Stimulated activated naive CD8-positive, alpha-beta T cell treated with anti-CD3 and anti-CD28 coated beads, Interleukin-15, amount 100 ng/mL, for 72 hours (primary cell): ENCODE measurements around the gene ABHD14A.

ENCODE experiments used
- ATAC-seq: fragments of 150-1000 bp; cut with Tn5 transposase; 2 replicates; pipeline ENCODE4 v1.10.0; 2021; ENCODE audit warnings: mild to moderate bottlenecking, moderate library complexity
- DNase-seq, 2 donors: peaks; one replicate each; pipeline ENCODE4 v3.0.0; 2021 to 2022
- H3K27ac Mint-ChIP-seq, 2 donors: one replicate each; pipeline ENCODE4 v1.8.0; 2022; ENCODE audit warnings: mild to moderate bottlenecking in 2 of 2, mixed read lengths in 2 of 2, moderate library complexity in 2 of 2
- H3K27me3 Mint-ChIP-seq: one replicate; pipeline ENCODE4 v1.8.0; 2022; ENCODE audit warnings: mixed read lengths
- H3K4me1 Mint-ChIP-seq: one replicate; pipeline ENCODE4 v1.8.0; 2022; ENCODE audit warnings: mild to moderate bottlenecking, mixed read lengths
- H3K4me3 Mint-ChIP-seq, 2 donors: one replicate each; pipeline ENCODE4 v1.8.0; 2022; ENCODE audit warnings: mild to moderate bottlenecking in 2 of 2, mixed read lengths in 2 of 2, moderate library complexity in 1 of 2
- H3K9me3 Mint-ChIP-seq, 2 donors: one replicate each; pipeline ENCODE4 v1.8.0; 2022; ENCODE audit warnings: mixed read lengths in 2 of 2

ABHD14A gene

GRCh38 chr3:51947215-51947900, 27.5 kb upstream of the ABHD14A start:
- Mint-ChIP-seq H3K27me3 (no peaks in the 10 kb centered on the region), H3K27ac (no peak overlapping the region), H3K4me3 (no peak overlapping the region), H3K9me3 (no peaks in the 10 kb centered on the region), H3K4me1 (peaks cover 9% of the 10 kb centered on the region)
- no peak for ATAC-seq
- DNase-seq, result no peak

DNA sequence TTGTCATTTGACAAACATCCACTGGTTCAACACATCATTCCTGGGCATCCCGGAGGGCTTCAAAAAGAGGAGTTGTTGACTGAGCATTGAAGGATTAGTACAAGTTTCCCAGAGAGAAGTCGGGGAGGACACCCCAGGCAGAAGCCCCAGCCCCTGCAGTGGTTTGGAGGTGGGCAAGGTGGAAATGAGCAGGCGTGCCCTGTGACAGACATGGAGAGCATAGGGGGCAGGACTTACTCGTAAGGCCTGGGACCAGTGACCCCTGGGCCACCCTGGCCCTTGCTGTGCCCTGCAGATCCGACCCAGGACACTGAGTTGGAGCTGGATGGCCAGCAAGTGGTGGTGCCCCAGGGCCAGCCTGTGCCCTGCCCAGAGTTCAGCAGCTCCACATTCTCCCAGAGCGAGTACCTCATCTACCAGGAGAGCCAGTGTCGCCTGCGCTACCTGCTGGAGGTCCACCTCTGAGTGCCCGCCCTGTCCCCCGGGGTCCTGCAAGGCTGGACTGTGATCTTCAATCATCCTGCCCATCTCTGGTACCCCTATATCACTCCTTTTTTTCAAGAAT, 26.8 kb upstream of the ABHD14A start:
- Mint-ChIP-seq H3K4me3 (no peak overlapping the region), H3K4me1 (peaks cover 2% of the 10 kb centered on the region), H3K9me3 (no peaks in the 10 kb centered on the region), H3K27me3 (peaks cover 1% of the 10 kb centered on the region), H3K27ac (no peak overlapping the region)
- DNase-seq (no peak), ATAC-seq (no peak)

- no peak overlapping the region for H3K4me3 Mint-ChIP-seq
- DNase-seq (no peak), ATAC-seq (no peak)
- H3K27me3 Mint-ChIP-seq, result peaks cover 12% of the 10 kb centered on the region
- H3K27ac Mint-ChIP-seq, result no peak overlapping the region
- H3K9me3 Mint-ChIP-seq, result no peaks in the 10 kb centered on the region
- no peaks in the 10 kb centered on the region for H3K4me1 Mint-ChIP-seq
These were observed 25.7 kb upstream of the ABHD14A start for GRCh38 chr3:51949121-51949520.

- no peak for DNase-seq
- no peak overlapping the region for H3K4me3 Mint-ChIP-seq
- peaks cover 5% of the 10 kb centered on the region for H3K4me1 Mint-ChIP-seq
- no peak overlapping the region for H3K27ac Mint-ChIP-seq
- no peaks in the 10 kb centered on the region for H3K9me3 Mint-ChIP-seq
- H3K27me3 Mint-ChIP-seq, result peaks cover 27% of the 10 kb centered on the region
- no peak for ATAC-seq
These were observed 24.0 kb upstream of the ABHD14A start for GRCh38 chr3:51950899-51951298.

DNA sequence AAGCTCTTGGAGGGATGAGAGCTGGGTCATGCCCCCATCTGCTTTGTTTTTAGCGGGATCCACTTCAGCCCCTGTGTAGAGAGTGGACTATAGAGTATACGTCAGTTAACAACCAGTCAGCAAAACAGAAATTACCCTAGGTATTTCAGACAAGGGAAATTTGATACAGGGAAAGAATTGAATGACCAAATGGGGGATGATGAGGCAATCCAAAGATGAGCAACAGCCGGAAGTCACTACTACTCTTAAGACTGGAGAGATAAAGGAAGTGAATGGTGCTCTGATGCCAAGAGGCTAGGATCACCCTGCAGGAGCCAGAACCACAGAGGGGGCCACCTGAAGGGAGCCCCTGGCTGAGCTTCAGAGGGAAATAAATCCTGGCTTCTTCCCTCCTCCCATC, 21.4 kb upstream of the ABHD14A start:
- Mint-ChIP-seq H3K4me3 (no peak overlapping the region), H3K4me1 (peaks cover 14% of the 10 kb centered on the region), H3K9me3 (no peaks in the 10 kb centered on the region), H3K27ac (no peak overlapping the region), H3K27me3 (peaks cover 50% of the 10 kb centered on the region)
- no peak for ATAC-seq
- no peak for DNase-seq

DNA sequence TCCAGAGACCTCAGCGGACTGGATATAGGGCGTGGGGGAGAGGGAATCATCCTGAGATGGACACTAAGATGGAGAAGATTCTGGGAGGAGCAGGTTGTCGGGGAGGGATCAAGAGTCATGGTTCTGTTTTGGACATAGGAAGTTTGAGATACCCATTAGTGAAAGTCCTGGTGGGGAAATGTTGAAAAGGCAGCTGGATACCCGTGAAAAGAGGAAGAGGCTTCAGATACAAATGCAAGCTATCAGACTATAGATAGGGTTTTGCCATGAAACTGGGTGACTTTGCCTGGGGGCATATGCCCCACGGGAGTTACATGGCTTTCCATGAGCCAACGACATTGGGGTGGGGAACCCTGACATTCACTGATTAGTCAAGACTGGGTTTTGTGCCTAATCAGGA, 20.8 kb upstream of the ABHD14A start:
- DNase-seq (no peak), ATAC-seq (no peak)
- H3K9me3 Mint-ChIP-seq, result no peaks in the 10 kb centered on the region
- peaks cover 50% of the 10 kb centered on the region for H3K27me3 Mint-ChIP-seq
- peaks cover 14% of the 10 kb centered on the region for H3K4me1 Mint-ChIP-seq
- H3K4me3 Mint-ChIP-seq, result no peak overlapping the region
- no peak overlapping the region for H3K27ac Mint-ChIP-seq

GRCh38 chr3:51954713-51955112, 20.2 kb upstream of the ABHD14A start:
- no peak for DNase-seq
- H3K9me3 Mint-ChIP-seq, result no peaks in the 10 kb centered on the region

DNA sequence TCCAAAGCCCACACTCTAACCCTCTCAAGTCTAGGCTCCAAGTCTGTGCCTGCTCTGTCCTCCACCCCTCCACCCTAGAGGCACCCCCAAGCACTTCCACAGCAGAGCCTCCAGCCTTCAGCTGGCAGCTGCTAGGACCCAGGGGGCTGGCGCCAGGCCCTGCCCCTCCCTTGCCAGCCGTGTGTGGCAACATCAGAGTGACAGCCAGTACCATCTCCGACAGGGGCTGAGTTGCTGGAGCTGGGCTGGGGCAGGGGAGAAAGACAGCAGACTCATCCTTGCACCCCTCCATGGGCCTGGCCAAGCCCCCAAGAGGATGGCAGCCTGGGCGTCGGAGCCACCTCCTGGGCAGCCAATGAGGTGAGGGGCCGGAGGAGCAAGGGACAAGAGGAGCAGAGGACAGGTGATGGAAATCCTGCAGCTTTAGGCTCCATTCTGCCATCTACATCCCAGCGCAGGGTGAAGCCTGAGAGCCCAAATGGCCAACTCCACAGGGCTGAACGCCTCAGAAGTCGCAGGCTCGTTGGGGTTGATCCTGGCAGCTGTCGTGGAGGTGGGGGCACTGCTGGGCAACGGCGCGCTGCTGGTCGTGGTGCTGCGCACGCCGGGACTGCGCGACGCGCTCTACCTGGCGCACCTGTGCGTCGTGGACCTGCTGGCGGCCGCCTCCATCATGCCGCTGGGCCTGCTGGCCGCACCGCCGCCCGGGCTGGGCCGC, 19.5 kb upstream of the ABHD14A start, which contains the start of gene GPR62:
Gene GPR62 (plus strand): TSS at position 207 of the 718 bp plus-strand sequence. CDS start 272 bp downstream, at position 479.
- Mint-ChIP-seq H3K27me3 (peaks cover 50% of the 10 kb centered on the region), H3K9me3 (no peaks in the 10 kb centered on the region), H3K27ac (no peak within 1 kb of the TSS), H3K4me1 (peaks cover 14% of the 10 kb centered on the region), H3K4me3 (peak within 1 kb of the TSS; percentile 58 to 74)
- no peak for DNase-seq
- no peak for ATAC-seq

More at GRCh38 chr3:51954713-51955112, 20.2 kb upstream of the ABHD14A start:
- no peak overlapping the region for H3K4me3 Mint-ChIP-seq
- H3K4me1 Mint-ChIP-seq, result peaks cover 14% of the 10 kb centered on the region
- H3K27me3 Mint-ChIP-seq, result peaks cover 50% of the 10 kb centered on the region
- H3K27ac Mint-ChIP-seq, result no peak overlapping the region
- ATAC-seq, result no peak

DNA sequence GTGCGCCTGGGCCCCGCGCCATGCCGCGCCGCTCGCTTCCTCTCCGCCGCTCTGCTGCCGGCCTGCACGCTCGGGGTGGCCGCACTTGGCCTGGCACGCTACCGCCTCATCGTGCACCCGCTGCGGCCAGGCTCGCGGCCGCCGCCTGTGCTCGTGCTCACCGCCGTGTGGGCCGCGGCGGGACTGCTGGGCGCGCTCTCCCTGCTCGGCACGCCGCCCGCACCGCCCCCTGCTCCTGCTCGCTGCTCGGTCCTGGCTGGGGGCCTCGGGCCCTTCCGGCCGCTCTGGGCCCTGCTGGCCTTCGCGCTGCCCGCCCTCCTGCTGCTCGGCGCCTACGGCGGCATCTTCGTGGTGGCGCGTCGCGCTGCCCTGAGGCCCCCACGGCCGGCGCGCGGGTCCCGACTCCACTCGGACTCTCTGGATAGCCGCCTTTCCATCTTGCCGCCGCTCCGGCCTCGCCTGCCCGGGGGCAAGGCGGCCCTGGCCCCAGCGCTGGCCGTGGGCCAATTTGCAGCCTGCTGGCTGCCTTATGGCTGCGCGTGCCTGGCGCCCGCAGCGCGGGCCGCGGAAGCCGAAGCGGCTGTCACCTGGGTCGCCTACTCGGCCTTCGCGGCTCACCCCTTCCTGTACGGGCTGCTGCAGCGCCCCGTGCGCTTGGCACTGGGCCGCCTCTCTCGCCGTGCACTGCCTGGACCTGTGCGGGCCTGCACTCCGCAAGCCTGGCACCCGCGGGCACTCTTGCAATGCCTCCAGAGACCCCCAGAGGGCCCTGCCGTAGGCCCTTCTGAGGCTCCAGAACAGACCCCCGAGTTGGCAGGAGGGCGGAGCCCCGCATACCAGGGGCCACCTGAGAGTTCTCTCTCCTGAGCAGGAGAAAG, 18.7 kb upstream of the ABHD14A start:
- ATAC-seq, result peak; percentile 85
- Mint-ChIP-seq H3K27me3 (peaks cover 50% of the 10 kb centered on the region), H3K4me3 (peak overlapping the region; percentile 58 to 74), H3K9me3 (no peaks in the 10 kb centered on the region), H3K4me1 (peaks cover 14% of the 10 kb centered on the region), H3K27ac (no peak overlapping the region)
- peak; percentile 55 to 56 for DNase-seq

DNA sequence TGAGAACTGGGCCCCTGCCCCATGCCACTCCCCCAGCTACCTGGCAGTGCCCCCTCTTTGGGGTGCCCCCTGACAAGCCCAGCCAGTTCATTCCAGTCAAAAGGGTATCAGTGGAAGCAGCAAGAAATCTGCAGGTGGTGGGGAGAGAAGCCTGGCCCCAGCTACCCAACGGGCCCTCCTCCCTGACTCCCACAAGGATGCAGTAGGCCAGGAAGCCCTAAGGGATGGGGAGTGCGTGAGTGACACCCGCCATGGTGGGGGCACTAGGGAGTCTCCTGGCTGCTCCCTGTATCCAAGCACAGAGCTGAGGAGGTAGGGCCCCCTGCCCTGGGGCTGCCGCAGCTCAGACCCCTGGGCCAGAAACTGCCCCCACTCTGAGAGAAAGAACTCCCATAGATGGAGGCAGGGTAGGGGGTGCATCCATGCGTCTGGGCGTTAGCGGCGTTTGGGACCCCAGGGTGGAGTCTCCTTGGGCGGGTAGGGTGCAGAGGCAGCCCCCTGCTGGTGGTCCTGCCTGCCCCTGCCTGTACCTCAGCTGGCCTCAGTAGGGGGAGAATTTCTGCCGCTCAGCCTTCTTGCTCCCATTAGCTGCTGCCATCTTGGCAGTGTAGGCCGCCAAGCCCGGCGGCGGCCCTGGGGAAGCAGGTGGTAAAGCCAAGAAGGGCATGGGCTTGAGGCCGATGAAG, 17.2 kb upstream of the ABHD14A start:
- Mint-ChIP-seq H3K9me3 (no peaks in the 10 kb centered on the region), H3K27ac (no peak overlapping the region), H3K4me1 (peaks cover 14% of the 10 kb centered on the region), H3K27me3 (peaks cover 50% of the 10 kb centered on the region), H3K4me3 (no peak overlapping the region)
- ATAC-seq, result no peak
- no peak for DNase-seq

- H3K27ac Mint-ChIP-seq, result no peak overlapping the region
- H3K4me1 Mint-ChIP-seq, result peaks cover 14% of the 10 kb centered on the region
- peaks cover 41% of the 10 kb centered on the region for H3K27me3 Mint-ChIP-seq
- no peak for DNase-seq
- H3K9me3 Mint-ChIP-seq, result no peaks in the 10 kb centered on the region
- ATAC-seq, result no peak
- no peak overlapping the region for H3K4me3 Mint-ChIP-seq
These were observed 16.0 kb upstream of the ABHD14A start for GRCh38 chr3:51958603-51959521.

DNA sequence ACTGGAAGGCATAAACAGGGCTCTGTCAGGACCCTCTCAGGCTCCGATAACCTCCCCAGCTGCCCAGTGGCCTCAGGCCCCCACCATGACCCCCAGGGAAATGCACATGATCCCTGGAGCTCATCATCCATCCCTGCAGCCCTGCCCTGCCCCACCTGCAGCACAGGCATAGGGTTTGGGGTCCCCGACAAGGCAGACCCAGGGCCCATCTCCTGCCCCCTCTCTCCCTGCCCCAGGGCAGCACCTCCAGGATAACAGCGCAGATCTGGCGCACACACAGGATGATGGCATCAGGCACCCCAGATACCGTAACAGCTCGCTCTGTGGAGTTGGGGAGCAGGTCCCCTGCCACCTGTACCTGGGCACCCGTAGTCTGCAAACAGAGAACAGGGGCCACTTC, 15.2 kb upstream of the ABHD14A start:
- H3K4me1 Mint-ChIP-seq, result peaks cover 14% of the 10 kb centered on the region
- ATAC-seq, result no peak
- H3K27me3 Mint-ChIP-seq, result peaks cover 37% of the 10 kb centered on the region
- no peak overlapping the region for H3K4me3 Mint-ChIP-seq
- DNase-seq, result no peak
- H3K27ac Mint-ChIP-seq, result no peak overlapping the region
- no peaks in the 10 kb centered on the region for H3K9me3 Mint-ChIP-seq

- no peaks in the 10 kb centered on the region for H3K9me3 Mint-ChIP-seq
These were observed 14.5 kb upstream of the ABHD14A start for GRCh38 chr3:51960386-51960785.

DNA sequence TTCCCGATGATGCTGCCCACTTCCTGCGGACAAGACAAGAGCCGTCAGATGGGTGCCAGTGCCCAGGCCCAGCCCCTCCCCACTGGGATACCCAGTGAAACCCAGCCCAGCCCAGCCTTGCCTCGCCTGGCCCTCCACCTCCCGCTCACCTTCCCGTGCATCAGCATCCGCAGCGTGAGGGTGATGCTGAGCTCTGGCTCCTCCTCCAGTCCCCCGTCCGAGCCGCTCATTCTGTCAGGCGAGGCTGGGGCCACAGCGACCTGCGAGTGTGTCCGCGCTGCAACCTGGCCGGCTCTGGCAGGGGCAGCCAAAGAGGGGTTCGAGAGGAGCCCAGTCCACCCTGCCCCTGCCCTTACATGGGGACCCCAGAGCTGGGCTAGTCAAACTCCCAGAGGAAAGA, 13.9 kb upstream of the ABHD14A start:
- ATAC-seq (no peak), DNase-seq (no peak)
- Mint-ChIP-seq H3K27me3 (peaks cover 40% of the 10 kb centered on the region), H3K9me3 (no peaks in the 10 kb centered on the region), H3K27ac (no peak overlapping the region), H3K4me3 (no peak overlapping the region), H3K4me1 (peaks cover 15% of the 10 kb centered on the region)

More at GRCh38 chr3:51960386-51960785, 14.5 kb upstream of the ABHD14A start:
- H3K4me3 Mint-ChIP-seq, result no peak overlapping the region
- peaks cover 37% of the 10 kb centered on the region for H3K27me3 Mint-ChIP-seq
- peaks cover 10% of the 10 kb centered on the region for H3K4me1 Mint-ChIP-seq
- ATAC-seq, result no peak
- DNase-seq, result no peak
- H3K27ac Mint-ChIP-seq, result no peak overlapping the region
